Measurements from ENCODE around the gene HOXA2.

Gene HOXA2

GRCh38 chr7:27124902-27125689 is 22.6 kb upstream of the HOXA2 start:
- no peak for DNase-seq

DNA sequence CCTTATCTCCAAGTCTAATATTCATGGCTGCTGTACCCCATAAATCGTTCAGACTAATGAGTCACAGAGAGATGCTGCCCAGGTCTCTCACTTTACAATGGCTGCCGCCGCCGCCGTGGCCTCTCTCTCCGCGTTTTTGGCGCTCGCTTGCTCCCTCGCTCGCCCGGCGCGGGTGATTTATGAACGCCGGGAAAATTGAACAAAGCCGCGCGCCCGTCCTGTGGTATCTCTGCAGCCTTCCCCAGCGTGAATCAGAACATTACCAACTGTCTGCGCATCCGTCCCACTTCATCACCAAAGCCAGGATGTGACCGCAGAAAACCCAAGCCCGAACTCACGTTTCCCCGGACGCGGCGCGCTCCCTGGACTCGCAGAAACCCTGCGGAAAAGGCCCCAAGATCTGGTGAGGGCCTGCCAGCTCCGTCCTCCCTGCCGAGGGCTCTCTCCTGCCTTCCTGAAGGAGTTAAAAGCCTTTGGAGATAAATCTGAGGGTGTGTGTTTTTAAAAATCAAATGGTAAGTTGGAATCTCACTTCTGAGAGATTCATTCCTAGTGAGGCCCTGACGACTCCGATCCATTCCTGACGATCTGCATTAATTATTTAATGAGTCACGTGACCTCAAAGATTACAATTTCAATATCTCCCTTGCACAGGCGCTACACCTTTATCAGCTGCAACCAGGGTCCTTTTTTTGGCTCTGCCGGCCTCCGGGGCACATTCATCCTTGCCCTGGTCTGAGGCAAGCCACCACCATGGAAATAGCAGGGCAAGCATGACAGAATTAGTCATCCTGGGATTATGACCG is 21.8 kb upstream of the HOXA2 start:
- no peak for DNase-seq

DNA sequence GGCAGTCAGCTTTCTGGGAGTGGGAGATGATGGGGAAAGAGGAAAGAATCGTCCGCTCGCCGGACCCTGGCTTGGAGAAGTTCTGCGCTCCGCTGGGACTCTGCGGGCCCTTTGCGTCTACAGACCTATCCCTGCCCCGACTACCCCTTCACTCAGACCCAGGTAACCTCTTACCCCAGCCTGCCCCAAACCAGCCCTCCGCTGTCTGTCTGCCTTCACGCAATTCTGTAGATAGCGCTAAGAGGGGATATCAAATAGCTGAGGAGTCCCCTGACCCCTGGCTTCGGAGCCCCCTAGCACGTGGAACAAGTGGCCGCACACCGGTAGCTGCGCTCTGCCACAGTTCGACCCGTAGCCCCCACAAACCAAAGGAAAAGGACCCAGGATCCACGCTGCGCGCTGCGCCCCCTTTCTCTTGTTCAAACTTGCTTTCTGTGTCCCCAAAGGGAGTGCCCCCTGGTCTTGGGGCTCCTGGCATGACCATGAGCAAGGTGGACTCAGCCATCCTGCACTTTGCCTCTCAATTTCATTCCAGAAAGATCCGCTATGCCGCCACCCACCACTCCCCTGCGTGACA is 21.1 kb upstream of the HOXA2 start:
- DNase-seq, result no peak

DNA sequence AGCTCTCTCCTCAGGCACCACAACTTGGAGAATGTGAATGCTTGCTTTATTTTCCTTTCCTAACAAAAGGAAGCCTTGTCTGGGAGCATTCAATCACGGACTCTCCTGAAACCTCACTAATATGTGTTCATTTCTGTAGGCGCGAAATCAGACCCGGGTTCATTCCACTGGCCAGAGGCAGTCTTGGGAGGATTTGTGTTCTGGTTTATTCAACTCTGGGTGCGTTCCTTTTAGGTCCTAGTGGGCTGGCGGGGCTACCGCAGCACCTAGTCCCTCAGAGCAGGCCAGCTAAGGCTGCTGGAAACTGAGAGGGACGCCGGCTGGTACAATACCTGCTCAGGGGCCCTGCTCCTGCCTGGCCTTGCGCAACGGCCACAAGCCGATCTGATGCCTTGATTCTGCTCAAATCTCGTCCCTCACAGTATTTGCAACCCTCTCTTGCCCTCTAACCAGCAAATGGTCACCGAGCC is 20.6 kb upstream of the HOXA2 start:
- no peak for DNase-seq

DNA sequence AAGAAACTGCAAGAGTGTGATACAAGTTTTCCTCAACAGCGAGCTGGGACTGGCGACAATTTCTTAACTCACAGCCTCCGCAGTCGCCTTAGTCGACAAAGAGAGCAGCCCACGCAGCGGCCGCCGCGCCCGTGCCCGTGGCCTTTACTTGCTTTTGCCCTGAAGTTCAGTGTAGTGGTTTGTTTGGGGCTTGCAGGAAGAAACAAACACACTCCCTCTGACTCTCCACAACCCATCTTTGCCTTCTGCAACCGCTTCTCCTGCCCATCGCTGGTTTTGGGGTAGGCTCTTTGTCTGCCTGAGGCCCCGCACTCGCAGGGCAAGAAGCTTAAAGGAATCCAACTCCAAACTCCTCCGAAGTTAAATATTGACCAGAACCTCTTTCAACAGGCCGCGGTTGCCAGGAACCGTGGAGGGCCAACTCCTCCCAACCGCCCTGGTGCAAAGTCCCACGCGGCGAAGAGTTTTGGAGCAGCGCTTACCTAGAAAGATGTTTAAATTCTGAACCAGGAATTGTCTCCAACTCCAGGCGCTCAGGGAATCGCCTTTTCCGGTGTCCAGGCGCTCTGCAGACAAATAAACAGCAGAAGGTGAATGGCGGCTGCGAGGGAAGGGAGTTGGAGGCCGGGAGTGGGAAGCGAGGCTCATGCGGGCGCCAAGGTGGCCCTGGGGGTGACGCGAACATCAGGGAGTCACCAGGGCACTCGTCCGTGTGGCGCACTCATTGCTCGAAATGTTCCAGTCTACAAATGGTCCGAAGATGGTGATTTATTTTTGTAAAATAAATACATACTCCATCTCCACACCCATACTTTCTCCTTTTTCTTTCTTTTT is 19.8 kb upstream of the HOXA2 start:
- DNase-seq, result no peak

DNA sequence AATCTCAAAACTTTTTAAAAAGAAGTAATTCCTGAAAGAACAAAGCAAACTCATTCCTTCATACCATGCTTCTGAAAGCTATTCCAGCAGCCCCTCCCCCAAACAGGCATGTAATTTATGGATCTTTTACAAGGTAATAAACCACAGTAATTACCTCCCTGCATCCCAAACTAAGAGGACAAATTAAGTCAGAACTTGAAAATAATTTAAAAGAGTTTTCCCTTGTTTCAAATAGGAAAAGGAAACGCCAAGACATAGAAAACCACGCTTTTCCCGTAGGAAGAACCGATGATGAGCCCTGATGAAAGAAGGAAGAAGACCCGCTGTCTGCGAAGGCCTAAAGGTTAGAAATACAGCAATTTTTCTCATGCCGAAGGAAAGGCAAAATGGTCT is 19.2 kb upstream of the HOXA2 start:
- no peak for DNase-seq

- DNase-seq, result no peak
These were observed 17.0 kb upstream of the HOXA2 start for GRCh38 chr7:27119412-27119911.

DNA sequence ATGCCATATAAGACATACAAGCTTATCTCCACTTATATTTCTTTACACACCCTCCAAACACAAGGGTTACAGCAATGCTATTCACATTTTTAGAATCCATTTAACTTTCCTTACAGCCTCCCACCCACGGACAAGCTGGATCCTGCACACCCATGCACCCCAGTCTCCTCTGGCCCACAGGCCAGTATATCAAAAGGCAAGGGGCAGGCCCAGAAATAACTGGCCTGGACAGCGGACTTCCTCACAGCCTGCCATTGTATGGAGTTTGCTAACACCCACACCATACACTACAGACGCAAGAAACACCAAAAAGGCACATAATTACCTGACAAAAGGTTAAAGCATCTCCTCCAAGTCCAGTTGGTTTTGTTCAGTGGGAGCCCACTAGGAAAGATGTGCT is 16.1 kb upstream of the HOXA2 start:
- DNase-seq, result no peak

DNA sequence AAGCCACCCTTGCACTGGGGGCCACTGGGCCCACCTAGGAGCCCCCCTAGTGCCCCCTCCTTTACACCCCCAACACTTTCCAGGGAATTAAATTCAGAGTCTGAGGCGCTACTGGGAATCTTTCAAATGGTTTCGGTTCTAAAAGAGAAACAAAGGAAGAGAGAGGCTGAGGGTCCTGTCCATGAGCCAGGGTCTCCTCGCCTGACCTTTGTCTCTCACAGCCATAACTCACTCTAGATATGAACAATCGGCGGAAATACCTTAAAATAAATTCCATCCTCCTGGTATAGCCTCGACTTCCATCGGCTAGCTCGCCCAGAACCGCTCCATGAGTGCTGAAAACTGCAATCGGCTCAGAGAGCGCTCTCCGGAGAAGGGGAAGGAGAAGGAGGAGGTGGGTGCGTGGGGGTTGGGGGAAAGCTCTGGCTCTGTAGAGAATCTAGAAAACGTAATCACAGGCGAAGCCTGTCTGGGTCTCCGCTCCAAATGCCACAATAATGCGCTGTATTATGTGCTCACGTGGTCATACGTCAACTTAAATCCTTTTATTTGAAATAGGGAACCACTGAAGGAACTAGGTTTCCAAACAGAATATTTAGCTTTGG is 15.5 kb upstream of the HOXA2 start:
- DNase-seq, result no peak

DNA sequence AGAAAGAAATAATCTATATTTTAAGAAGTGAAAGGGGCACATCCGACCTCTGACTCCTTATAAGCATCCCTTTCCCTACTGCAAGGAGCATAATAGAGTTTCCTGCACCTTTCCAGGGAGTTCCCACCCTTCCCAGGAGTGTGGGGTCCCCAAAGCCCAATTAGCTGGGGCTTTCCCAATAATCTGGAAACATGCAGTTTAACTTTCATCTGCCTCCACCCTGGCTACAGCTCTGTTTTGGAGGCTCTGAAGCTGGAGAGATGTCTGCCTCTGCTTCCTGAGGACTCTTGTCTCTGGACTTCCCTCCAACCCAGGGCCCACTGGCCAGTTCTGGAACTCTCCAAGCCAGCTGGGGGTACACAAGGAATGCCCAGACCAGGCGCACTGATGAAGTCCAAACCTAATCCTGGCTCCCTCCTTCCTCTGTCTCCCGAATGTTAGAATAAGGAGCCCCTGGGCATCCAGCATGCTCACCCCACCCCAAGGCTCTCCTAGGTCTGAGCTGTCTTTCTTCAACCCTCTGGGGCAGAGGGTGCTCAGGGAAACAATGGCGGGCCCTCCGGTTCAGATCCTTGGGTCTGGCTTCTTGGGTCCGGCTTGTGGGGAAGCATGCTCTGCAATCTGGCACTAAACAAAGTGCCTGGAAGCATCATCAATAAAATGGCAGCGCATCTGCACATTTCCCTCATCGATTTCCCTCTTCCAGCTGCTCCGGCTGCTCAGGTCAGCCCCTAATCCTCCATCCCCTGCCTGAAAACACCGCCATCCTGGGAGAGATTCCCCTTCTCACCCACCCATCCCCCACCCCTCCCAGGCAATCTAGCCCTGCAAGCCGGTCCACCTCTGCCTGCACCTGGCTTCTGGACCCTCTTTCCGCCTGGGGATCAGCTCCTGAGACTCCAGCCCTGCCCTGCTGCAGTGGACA is 14.7 kb upstream of the HOXA2 start:
- no peak for DNase-seq

DNA sequence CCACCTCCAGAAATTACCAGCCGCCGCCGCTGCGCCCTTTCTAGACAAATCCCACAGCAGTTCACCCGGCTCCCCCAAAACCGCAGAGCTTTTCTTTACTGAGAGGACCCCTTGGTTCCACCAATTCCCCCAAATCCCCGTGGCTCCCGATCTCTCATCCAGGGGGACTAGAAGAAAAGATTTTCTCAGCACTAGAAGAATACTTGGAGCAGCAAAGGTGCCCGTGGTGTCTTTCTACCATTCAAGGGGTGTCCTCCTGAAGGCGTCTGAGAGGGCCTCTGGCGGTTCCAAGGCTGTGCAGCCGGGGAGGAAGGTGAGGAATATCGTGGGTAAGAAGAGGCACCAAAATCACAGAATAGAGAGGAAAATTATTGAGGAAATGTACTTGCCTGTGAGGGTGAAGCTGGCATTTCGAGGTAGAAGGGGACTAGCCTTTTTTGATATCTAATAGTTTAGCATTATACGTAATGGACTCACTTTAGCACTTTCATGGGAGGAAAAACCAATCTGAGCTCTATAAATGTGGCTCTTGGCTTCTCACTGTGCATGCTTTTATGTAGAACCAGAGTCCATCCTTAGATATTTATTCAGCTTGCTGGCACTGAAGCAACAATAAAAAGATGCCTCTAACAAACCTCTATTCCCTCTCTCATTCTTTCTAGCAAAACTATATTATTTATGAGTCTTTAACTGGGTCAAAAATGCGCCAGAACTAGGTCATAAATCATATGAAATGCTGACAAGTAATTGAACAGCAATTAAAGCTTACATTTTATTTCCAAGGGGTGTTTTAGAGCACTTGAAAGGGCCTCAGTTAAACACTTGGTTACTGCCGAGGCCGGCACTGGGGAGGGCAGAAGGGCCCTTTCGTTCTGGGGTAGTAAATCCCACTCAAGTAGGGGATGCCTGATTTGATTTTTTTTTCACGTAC is 13.8 kb upstream of the HOXA2 start:
- DNase-seq, result no peak

- no peak for DNase-seq
These were observed 12.9 kb upstream of the HOXA2 start for GRCh38 chr7:27115221-27116026.

- no peak for DNase-seq
These were observed 12.4 kb upstream of the HOXA2 start for GRCh38 chr7:27114881-27115220.

GRCh38 chr7:27113991-27114769 is 11.7 kb upstream of the HOXA2 start:
- no peak for DNase-seq

- DNase-seq, result no peak
These were observed 10.8 kb upstream of the HOXA2 start for GRCh38 chr7:27112955-27113949.

DNA sequence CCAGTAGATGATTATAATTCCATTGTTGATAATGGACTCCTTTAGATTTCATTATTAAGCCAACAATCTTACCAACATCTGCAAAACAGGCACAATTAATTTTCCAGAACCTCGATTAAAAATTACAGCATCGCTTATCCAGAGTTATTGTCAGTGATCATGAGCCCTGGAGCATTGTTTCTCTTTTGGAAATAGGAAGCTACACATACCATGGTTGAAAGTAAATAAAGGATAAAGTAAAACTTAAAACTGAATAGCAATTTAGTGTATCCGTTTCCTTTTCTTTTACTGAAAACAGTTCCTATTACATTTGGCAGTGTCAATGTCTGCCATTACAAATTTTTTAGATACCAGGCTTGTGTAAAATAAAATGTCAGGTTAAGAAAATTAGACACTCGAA is 9.9 kb upstream of the HOXA2 start:
- no peak for DNase-seq

DNA sequence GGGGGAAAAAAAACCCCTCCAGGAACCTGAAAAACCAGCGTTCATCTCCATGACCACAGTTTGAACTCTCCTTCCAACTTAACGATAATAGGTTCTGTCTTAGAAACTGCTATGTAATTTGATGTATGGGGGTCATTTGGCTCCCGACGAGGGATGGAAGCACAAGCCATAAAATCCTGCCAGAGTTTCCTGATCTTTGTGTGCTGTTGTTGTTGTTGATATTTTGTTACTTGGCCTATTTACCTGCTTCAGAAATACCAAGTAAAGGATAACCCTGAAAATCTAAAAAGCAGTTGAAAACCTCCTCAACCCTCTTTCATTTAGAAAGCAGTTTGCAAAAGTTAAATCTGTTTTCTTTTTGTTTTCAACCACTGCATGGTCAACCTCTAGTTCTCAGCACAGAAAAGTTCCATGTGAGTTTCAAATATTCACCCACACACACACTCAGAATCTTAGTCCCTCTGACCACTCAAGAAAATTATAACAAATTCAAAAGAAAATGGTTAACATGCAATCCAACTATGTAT is 9.3 kb upstream of the HOXA2 start:
- DNase-seq, result no peak

Measured in activated gamma-delta T cell (primary cell).